ENCODE measurements around the gene TTBK2. TPM values are rescaled to one million over a fixed set of nuclear protein-coding genes. Genes with fewer than 3 reads are reported as not detected.

Gene TTBK2
- total RNA-seq, 1 donor = 15.2 TPM

- no peak for TF ChIP-seq CTCF (IDR thresholded peaks at IDR 0.05; ENCODE audit: extremely low read depth, low read depth, low read length)
- Histone ChIP-seq H3K4me3 (ENCODE audit: insufficient read depth, low read length) (no peak overlapping the region), H3K4me1 (ENCODE audit: insufficient read depth, low read length) (no peaks in the 10 kb centered on the region), H3K79me2 (ENCODE audit: insufficient read depth, low read length) (peaks cover 6% of the 10 kb centered on the region), H3K27ac (ENCODE audit: low read depth, low read length) (no peak overlapping the region), H3K9me3 (ENCODE audit: low read depth, low read length) (no peaks in the 10 kb centered on the region), H4K20me1 (ENCODE audit: insufficient read depth, low read length) (no peaks in the 10 kb centered on the region), H3K4me2 (ENCODE audit: insufficient read depth, low read length) (no peak overlapping the region), H3K27me3 (ENCODE audit: insufficient read depth, low read length) (no peaks in the 10 kb centered on the region), H2AFZ (ENCODE audit: low read length) (no peak overlapping the region), H3K36me3 (ENCODE audit: insufficient read depth, low read length) (no peaks in the 10 kb centered on the region)
- DNase-seq (ENCODE audit: insufficient read length, low spot score, missing footprints) = no peak
These were observed 40.5 kb downstream of the TTBK2 start for GRCh38 chr15:42880121-42880520.

GRCh38 chr15:42879443-42879842 lies 41.1 kb downstream of the TTBK2 start:
- Histone ChIP-seq H3K27ac (ENCODE audit: low read depth, low read length) (no peak overlapping the region), H3K9me3 (ENCODE audit: low read depth, low read length) (no peaks in the 10 kb centered on the region), H2AFZ (ENCODE audit: low read length) (no peak overlapping the region), H3K4me3 (ENCODE audit: insufficient read depth, low read length) (no peak overlapping the region), H3K4me2 (ENCODE audit: insufficient read depth, low read length) (no peak overlapping the region), H3K36me3 (ENCODE audit: insufficient read depth, low read length) (no peaks in the 10 kb centered on the region), H3K4me1 (ENCODE audit: insufficient read depth, low read length) (no peaks in the 10 kb centered on the region), H3K79me2 (ENCODE audit: insufficient read depth, low read length) (peaks cover 5% of the 10 kb centered on the region), H3K27me3 (ENCODE audit: insufficient read depth, low read length) (no peaks in the 10 kb centered on the region), H4K20me1 (ENCODE audit: insufficient read depth, low read length) (no peaks in the 10 kb centered on the region)
- no peak for DNase-seq (ENCODE audit: insufficient read length, low spot score, missing footprints)
- no peak for TF ChIP-seq CTCF (IDR thresholded peaks at IDR 0.05; ENCODE audit: extremely low read depth, low read depth, low read length)

- TF ChIP-seq CTCF (IDR thresholded peaks at IDR 0.05; ENCODE audit: extremely low read depth, low read depth, low read length) = no peak
These were observed 44.4 kb downstream of the TTBK2 start for GRCh38 chr15:42876224-42876623.

GRCh38 chr15:42868683-42869082 lies 51.9 kb downstream of the TTBK2 start:
- Histone ChIP-seq H2AFZ (ENCODE audit: low read length) (no peak overlapping the region), H3K79me2 (ENCODE audit: insufficient read depth, low read length) (no peaks in the 10 kb centered on the region), H3K27me3 (ENCODE audit: insufficient read depth, low read length) (no peaks in the 10 kb centered on the region), H3K4me2 (ENCODE audit: insufficient read depth, low read length) (no peak overlapping the region), H3K4me1 (ENCODE audit: insufficient read depth, low read length) (no peaks in the 10 kb centered on the region), H3K9me3 (ENCODE audit: low read depth, low read length) (no peaks in the 10 kb centered on the region), H3K4me3 (ENCODE audit: insufficient read depth, low read length) (no peak overlapping the region), H4K20me1 (ENCODE audit: insufficient read depth, low read length) (no peaks in the 10 kb centered on the region), H3K27ac (ENCODE audit: low read depth, low read length) (no peak overlapping the region), H3K36me3 (ENCODE audit: insufficient read depth, low read length) (no peaks in the 10 kb centered on the region)
- TF ChIP-seq CTCF (IDR thresholded peaks at IDR 0.05; ENCODE audit: extremely low read depth, low read depth, low read length) = no peak
- DNase-seq (ENCODE audit: insufficient read length, low spot score, missing footprints) = no peak

More at GRCh38 chr15:42876224-42876623, 44.4 kb downstream of the TTBK2 start:
- no peak overlapping the region for H3K4me3 ChIP-seq (ENCODE audit: insufficient read depth, low read length)
- H3K27me3 ChIP-seq (ENCODE audit: insufficient read depth, low read length) = no peaks in the 10 kb centered on the region
- H2AFZ ChIP-seq (ENCODE audit: low read length) = no peak overlapping the region
- H3K36me3 ChIP-seq (ENCODE audit: insufficient read depth, low read length) = no peaks in the 10 kb centered on the region
- H3K4me1 ChIP-seq (ENCODE audit: insufficient read depth, low read length) = no peaks in the 10 kb centered on the region
- no peaks in the 10 kb centered on the region for H4K20me1 ChIP-seq (ENCODE audit: insufficient read depth, low read length)
- no peak overlapping the region for H3K4me2 ChIP-seq (ENCODE audit: insufficient read depth, low read length)
- H3K27ac ChIP-seq (ENCODE audit: low read depth, low read length) = no peak overlapping the region
- DNase-seq (ENCODE audit: insufficient read length, low spot score, missing footprints) = no peak
- H3K9me3 ChIP-seq (ENCODE audit: low read depth, low read length) = no peaks in the 10 kb centered on the region
- peaks cover 3% of the 10 kb centered on the region for H3K79me2 ChIP-seq (ENCODE audit: insufficient read depth, low read length)

Measured in osteoblast (primary cell).